Stimulated activated CD8-positive, alpha-beta memory T cell treated with anti-CD3 and anti-CD28 coated beads, Interleukin-7, amount 100 ng/mL, for 48 hours (primary cell): Measurements from ENCODE around the gene ITGB8.

Source experiments
- DNase-seq, 2 donors: peaks; one replicate each; pipeline ENCODE4 v3.0.0-alpha.2; 2020; ENCODE audit warnings: low read depth in 1 of 2; ENCODE audit errors: extremely low read depth in 1 of 2

Gene ITGB8

GRCh38 chr7:20409961-20410360 lies 79.3 kb downstream of the ITGB8 start:
- DNase-seq, result no peak

- DNase-seq, result no peak
Observed at GRCh38 chr7:20411372-20411771, 80.7 kb downstream of the ITGB8 start.

- DNase-seq, result no peak
Observed at GRCh38 chr7:20412032-20412431, 81.3 kb downstream of the ITGB8 start.

- no peak for DNase-seq
Observed at GRCh38 chr7:20417260-20417659, 86.6 kb downstream of the ITGB8 start.

- DNase-seq, result no peak
Observed at GRCh38 chr7:20417675-20418382, 87.1 kb downstream of the ITGB8 start.

GRCh38 chr7:20424500-20424899 lies 93.8 kb downstream of the ITGB8 start:
- DNase-seq, result no peak

GRCh38 chr7:20430664-20431063 lies 100.0 kb downstream of the ITGB8 start:
- DNase-seq, result no peak

- no peak for DNase-seq
Observed at GRCh38 chr7:20431146-20431545, 100.4 kb downstream of the ITGB8 start.

GRCh38 chr7:20432071-20432470 lies 101.4 kb downstream of the ITGB8 start:
- no peak for DNase-seq

- DNase-seq, result no peak
Observed at GRCh38 chr7:20435305-20435704, 104.6 kb downstream of the ITGB8 start.

GRCh38 chr7:20438248-20438647 lies 107.5 kb downstream of the ITGB8 start:
- no peak for DNase-seq

GRCh38 chr7:20438694-20439376 lies 108.1 kb downstream of the ITGB8 start:
- DNase-seq, result no peak

- DNase-seq, result no peak
Observed at GRCh38 chr7:20439416-20440185, 108.9 kb downstream of the ITGB8 start.

- DNase-seq, result no peak
Observed at GRCh38 chr7:20440472-20441105, 109.9 kb downstream of the ITGB8 start.

- no peak for DNase-seq
Observed at GRCh38 chr7:20441346-20441745, 110.6 kb downstream of the ITGB8 start.

GRCh38 chr7:20441991-20442441 lies 111.3 kb downstream of the ITGB8 start:
- no peak for DNase-seq

- DNase-seq, result no peak
Observed at GRCh38 chr7:20442951-20443350, 112.3 kb downstream of the ITGB8 start.

GRCh38 chr7:20444030-20444800 lies 113.5 kb downstream of the ITGB8 start:
- no peak for DNase-seq

- no peak for DNase-seq
Observed at GRCh38 chr7:20447021-20447650, 116.4 kb downstream of the ITGB8 start.

GRCh38 chr7:20449176-20449575 lies 118.5 kb downstream of the ITGB8 start:
- no peak for DNase-seq
